GM13977 (cell line): ENCODE data around the gene UQCC3.

Source experiments
- DNase-seq: peaks from one replicate; pipeline ENCODE4 v3.0.0; 2012; ENCODE audit warnings: low spot score
- CTCF ChIP-seq: IDR thresholded peaks from 2 replicates; pipeline ENCODE4 v1.5.1; 2012; ENCODE audit warnings: mild to moderate bottlenecking, control low read depth; ENCODE audit not compliant: insufficient read depth; ENCODE audit errors: extremely low read depth, missing control alignments
- in situ Hi-C: fragments of 300-500 bp; cut with MboI; formaldehyde crosslinking; loops from one replicate; pipeline ENCODE4 v1.12.0; 2022; ENCODE audit warnings: low sequenced_read_pairs, low pct_unique_long_range_greater_than_20kb, mixed read lengths, inconsistent platforms; ENCODE audit not compliant: unreplicated experiment

UQCC3 gene

DNA sequence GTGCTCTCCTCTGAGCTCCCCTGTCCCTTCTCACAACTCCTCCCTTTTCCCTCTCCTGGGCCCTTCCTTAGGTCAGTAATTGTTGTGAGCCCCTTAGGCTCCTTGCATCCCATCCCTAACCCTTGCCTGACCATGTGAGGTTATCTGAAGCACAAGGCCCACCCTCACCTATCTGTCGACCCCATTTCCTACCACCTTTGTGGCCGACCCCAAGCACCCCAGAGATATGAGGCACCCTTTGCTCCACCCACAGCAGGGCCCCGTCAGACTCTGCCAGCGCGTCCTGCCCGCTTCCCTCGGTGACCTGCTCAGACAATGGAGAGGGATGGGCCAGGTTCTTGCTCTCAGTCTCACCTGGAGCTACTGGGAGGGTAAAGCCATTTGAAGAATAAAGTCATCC, 37.3 kb downstream of the UQCC3 start:
- in situ Hi-C loops: no loop called here
- TF ChIP-seq CTCF: no peak
- DNase-seq: no peak

- TF ChIP-seq CTCF: peak; percentile 14
- DNase-seq: peak; percentile 92
- in situ Hi-C loops: no loop called here
These were observed 38.0 kb downstream of the UQCC3 start for GRCh38 chr11:62709247-62710000.

- no peak for TF ChIP-seq CTCF
- DNase-seq: peak; percentile 38
- in situ Hi-C loops: no loop called here
These were observed 38.5 kb downstream of the UQCC3 start for GRCh38 chr11:62710001-62710345.

DNA sequence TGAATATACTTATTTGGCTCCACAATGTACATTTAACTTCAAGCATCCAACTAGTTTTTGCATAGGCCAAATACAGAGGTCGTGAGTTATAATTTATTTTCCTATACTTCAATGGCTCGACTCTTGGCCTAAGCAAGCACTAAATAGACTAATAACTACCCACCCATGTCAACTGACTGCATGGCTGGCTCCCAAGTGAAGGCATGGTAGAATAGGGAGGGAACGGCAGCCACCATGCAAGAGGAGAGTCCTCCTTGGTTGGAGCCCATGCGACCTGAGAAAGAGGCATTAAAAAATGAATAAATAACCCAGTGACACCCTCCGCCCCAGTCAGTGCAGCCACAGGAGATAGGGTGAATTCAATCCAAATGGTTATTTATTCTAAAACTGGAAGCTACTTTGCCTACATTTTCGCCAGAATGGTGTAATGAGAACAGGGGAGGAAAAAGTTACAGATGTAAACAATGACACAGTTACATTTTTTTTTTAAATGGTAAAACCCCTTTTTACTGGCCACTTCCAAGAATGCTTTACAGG, 40.9 kb downstream of the UQCC3 start:
- in situ Hi-C loops: no loop called here
- TF ChIP-seq CTCF: no peak

DNA sequence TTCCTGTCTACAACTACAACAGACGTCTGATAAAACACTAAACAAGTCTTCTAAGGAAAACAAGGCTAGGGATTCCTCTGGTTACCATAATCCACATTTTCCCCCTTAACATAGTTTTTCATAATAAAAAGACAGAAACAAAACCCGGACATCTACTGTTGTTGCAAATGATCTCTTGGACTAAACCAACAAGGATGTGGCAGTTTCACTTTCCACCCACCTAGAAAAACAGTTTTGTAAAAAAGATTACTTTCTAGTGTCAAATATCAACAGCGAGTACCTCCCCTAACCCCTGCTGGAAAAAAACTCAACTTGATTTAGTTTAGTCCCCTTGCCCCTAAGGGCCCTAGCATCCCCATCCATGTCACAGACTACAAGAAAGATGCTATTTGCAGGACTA, 41.4 kb downstream of the UQCC3 start:
- no peak for DNase-seq
- TF ChIP-seq CTCF: no peak
- in situ Hi-C loops: no loop called here

More for the DNA sequence above, 40.9 kb downstream of the UQCC3 start:
- no peak for DNase-seq

DNA sequence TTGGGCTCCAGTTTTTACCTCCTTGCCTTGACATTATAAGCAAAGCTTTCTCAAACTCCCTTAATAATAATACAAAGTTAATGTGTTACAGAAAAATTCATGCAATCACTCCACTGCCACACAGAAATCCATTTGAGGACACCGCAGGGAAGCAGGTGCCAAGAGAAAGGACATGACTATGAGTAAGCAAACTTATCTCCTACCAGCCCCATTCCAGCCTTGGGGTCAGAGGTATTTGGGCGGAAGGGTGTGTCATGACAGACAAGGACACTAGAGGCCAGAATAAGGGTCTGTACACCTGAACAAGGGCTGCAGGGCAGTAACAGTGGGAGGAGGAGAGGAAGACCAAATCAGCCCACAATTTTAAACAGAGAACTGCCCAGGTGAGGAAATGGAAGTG, 41.9 kb downstream of the UQCC3 start:
- no peak for TF ChIP-seq CTCF
- in situ Hi-C loops: no loop called here
- no peak for DNase-seq
